ENCODE results near the gene PLA2R1.

DNA sequence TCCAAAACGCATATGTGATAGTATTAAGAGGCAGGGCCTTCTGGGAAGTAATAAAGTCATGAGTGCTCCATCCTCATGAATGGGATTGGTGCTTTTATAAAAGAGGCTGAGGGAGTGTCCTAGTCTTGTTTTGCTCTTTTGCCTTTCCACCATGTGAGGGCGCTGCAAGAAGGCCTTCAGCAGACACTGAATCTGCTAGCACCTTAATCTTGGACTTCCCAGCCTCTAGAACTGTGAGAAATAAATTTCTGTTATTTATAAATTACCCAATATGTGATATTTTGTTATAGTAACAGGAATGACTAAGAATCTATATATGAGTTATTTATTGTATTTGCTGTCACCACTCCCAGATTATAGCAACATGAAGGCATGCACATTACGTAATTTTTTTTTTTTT is 63.5 kb downstream of the PLA2R1 start:
- TF ChIP-seq POLR2A (IDR thresholded peaks at IDR 0.05; ENCODE audit: low read depth, low read length) (no peak), POLR2AphosphoS5 (IDR thresholded peaks at IDR 0.05; ENCODE audit: low read depth, low read length) (no peak)

Measured in GM12892 (cell line).